Natural killer cell (primary cell): ENCODE measurements around the gene HGF. TPM values are rescaled to one million over a fixed set of nuclear protein-coding genes. Genes with fewer than 3 reads are reported as not detected.

Experiments
- ATAC-seq, 3 donors: fragments of 150-1000 bp in 2 of 3; fragments of 200-7000 bp in 1 of 3; cut with Tn5 transposase; 1 replicate in 1 of 3; 2 replicates in 2 of 3; pipeline ENCODE4 v1.10.0; 2021; ENCODE audit warnings: mild to moderate bottlenecking in 2 of 3, moderate library complexity in 2 of 3
- DNase-seq, 2 donors: peaks; one replicate each; pipeline versions ENCODE4 v3.0.0 to v3.0.0-alpha.2; 2013 to 2021; ENCODE audit warnings: mixed read lengths in 1 of 2
- H3K27ac ChIP-seq: one replicate; pipeline ENCODE4 v1.5.1; 2013; ENCODE audit warnings: mild to moderate bottlenecking, low read length
- H3K27me3 ChIP-seq: one replicate; pipeline ENCODE4 v1.6.1; 2013; ENCODE audit warnings: low read length; ENCODE audit not compliant: control insufficient read depth, insufficient read depth
- H3K36me3 ChIP-seq: one replicate; pipeline ENCODE4 v1.6.1; 2013; ENCODE audit warnings: low read length; ENCODE audit not compliant: control insufficient read depth, insufficient read depth
- H3K4me1 ChIP-seq: one replicate; pipeline ENCODE4 v1.6.1; 2013; ENCODE audit warnings: low read length; ENCODE audit not compliant: control insufficient read depth, insufficient read depth
- H3K4me3 ChIP-seq: one replicate; pipeline ENCODE4 v1.5.1; 2013; ENCODE audit warnings: low read length
- H3K9me3 ChIP-seq: one replicate; pipeline ENCODE4 v1.6.1; 2013; ENCODE audit warnings: low read length; ENCODE audit not compliant: control insufficient read depth, insufficient read depth
- H3K27ac Mint-ChIP-seq, 2 donors: one replicate each; pipeline ENCODE4 v1.8.0; 2022; ENCODE audit warnings: mild to moderate bottlenecking in 2 of 2, mixed read lengths in 2 of 2, moderate library complexity in 1 of 2
- H3K27me3 Mint-ChIP-seq, 2 donors: one replicate each; pipeline ENCODE4 v1.8.0; 2022; ENCODE audit warnings: low read depth in 2 of 2, mixed read lengths in 2 of 2
- H3K36me3 Mint-ChIP-seq: one replicate; pipeline ENCODE4 v1.8.0; 2022; ENCODE audit warnings: mixed read lengths
- H3K4me1 Mint-ChIP-seq, 2 donors: one replicate each; pipeline ENCODE4 v1.8.0; 2022; ENCODE audit warnings: mixed read lengths in 2 of 2
- H3K4me3 Mint-ChIP-seq: one replicate; pipeline ENCODE4 v1.8.0; 2022; ENCODE audit warnings: mild to moderate bottlenecking, moderate library complexity, mixed read lengths
- H3K9me3 Mint-ChIP-seq, 2 donors: one replicate each; pipeline ENCODE4 v1.8.0; 2022; ENCODE audit warnings: mixed read lengths in 2 of 2
- WGBS: methylation state at CpG from one replicate; pipeline ENCODE4 v1.1.7; 2013; ENCODE audit warnings: missing lambda C conversion rate; ENCODE audit not compliant: insufficient coverage; 5-methylcytosine and 5-hydroxymethylcytosine counted together
- intact Hi-C: fragments of 100-400 bp; cut with micrococcal nuclease; formaldehyde crosslinking; loops from one replicate; pipeline ENCODE4 v1.14.2; 2022
- total RNA-seq, 4 donors: library from RNA; stranded (reverse); fragments of 120-200 nt in 1 of 4; gene quantifications; one replicate each; pipeline versions ENCODE4 v1.2.3 to v1.2.4, GENCODE V29; 2013 to 2022
- TF ChIP-seq, protein P1 (sequence below): fragments of 200-600 bp; IDR thresholded peaks from one replicate; pipeline ENCODE4 v1.8.0; 2022; ENCODE audit warnings: antibody characterized with exemption

Gene HGF
- total RNA-seq, 3 donors from 2014 or later (not counting 1 experiment from before 2014, with no cell fraction given) = 0.43 to 7.4 (median 0.94) TPM

DNA sequence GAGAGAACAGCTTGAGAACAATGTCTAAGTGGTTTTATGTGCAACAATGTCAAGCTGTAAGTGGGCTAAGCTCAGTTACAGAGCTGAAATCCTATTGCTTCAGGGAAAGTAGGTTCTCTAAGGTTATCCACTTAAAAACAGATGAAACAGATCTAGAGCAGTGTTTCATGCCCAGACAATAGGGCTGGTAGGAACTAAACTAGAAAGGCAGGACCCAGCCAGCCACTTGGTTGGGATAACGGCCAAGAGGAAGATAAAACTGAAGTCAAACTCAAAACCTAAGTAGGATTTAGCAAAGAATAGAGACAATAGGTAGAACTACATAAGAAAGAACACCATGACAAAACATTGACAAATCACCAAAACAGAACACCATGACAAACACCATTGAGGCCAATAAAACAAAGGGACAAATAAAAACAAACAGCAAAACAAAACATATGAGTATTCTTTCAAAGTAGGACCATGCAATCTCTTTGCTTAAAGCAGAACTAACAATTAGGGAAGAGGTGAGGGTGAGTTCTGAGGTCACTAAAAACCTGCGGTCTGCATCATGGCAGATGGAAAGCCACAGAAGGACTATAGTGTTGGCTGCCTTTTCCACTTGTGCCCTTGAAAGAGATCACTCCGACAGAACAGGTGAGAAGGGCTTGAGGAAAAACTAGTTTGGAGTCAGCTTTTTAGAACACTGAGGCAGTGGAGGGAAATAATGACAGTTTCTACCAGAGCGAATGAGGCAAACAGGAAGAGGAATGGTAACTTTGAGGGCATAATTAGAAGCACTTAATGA is 81.0 kb downstream of the HGF start:
- no peak overlapping the region for H3K27ac Mint-ChIP-seq
- no peak for DNase-seq
- H3K4me1 Mint-ChIP-seq = no peaks in the 10 kb centered on the region
- WGBS = 86% methylated on average over 4 of the region's 4 CpGs
- no peaks in the 10 kb centered on the region for H3K36me3 ChIP-seq
- no peaks in the 10 kb centered on the region for H3K4me1 ChIP-seq
- intact Hi-C loops = no loop called here
- H3K36me3 Mint-ChIP-seq = no peaks in the 10 kb centered on the region
- H3K27me3 ChIP-seq = no peaks in the 10 kb centered on the region
- H3K27ac ChIP-seq = no peak overlapping the region
- H3K4me3 ChIP-seq = no peak overlapping the region
- peaks cover 4% of the 10 kb centered on the region for H3K9me3 ChIP-seq
- TF ChIP-seq, protein P1, sequence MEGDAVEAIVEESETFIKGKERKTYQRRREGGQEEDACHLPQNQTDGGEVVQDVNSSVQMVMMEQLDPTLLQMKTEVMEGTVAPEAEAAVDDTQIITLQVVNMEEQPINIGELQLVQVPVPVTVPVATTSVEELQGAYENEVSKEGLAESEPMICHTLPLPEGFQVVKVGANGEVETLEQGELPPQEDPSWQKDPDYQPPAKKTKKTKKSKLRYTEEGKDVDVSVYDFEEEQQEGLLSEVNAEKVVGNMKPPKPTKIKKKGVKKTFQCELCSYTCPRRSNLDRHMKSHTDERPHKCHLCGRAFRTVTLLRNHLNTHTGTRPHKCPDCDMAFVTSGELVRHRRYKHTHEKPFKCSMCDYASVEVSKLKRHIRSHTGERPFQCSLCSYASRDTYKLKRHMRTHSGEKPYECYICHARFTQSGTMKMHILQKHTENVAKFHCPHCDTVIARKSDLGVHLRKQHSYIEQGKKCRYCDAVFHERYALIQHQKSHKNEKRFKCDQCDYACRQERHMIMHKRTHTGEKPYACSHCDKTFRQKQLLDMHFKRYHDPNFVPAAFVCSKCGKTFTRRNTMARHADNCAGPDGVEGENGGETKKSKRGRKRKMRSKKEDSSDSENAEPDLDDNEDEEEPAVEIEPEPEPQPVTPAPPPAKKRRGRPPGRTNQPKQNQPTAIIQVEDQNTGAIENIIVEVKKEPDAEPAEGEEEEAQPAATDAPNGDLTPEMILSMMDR = no peak
- no peaks in the 10 kb centered on the region for H3K27me3 Mint-ChIP-seq
- peaks cover 21% of the 10 kb centered on the region in 2 donors for H3K9me3 Mint-ChIP-seq
- no peak overlapping the region for H3K4me3 Mint-ChIP-seq
- no peak for ATAC-seq

DNA sequence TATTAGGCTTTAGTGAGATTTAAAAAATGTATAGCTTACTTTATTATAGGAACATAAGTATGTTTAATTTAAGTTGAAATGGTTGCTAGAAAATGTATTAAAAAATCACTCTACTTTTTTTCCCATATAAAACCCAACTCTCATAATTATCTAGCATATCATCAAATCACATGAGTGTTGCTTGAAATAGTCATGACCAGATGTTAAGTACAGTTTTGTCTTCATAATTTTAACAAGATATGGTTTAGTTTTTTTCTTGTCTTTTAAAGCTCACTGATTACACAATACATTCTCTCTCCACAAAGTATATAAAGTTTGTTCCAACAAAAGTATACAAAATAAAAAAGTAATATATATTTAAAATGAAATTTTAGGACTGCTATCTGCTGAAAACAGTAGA is 82.8 kb downstream of the HGF start:
- Mint-ChIP-seq H3K27me3 (no peaks in the 10 kb centered on the region), H3K4me1 (no peaks in the 10 kb centered on the region), H3K4me3 (no peak overlapping the region), H3K27ac (no peak overlapping the region), H3K36me3 (no peaks in the 10 kb centered on the region), H3K9me3 (peaks cover 16 to 17% of the 10 kb centered on the region in 2 donors)
- no peaks in the 10 kb centered on the region for H3K4me1 ChIP-seq
- no peaks in the 10 kb centered on the region for H3K36me3 ChIP-seq
- intact Hi-C loops = no loop called here
- no peak overlapping the region for H3K27ac ChIP-seq
- H3K4me3 ChIP-seq = no peak overlapping the region
- ATAC-seq (no peak), DNase-seq (no peak)
- TF ChIP-seq, protein P1 = no peak
- H3K9me3 ChIP-seq = peaks cover 4% of the 10 kb centered on the region
- H3K27me3 ChIP-seq = no peaks in the 10 kb centered on the region

DNA sequence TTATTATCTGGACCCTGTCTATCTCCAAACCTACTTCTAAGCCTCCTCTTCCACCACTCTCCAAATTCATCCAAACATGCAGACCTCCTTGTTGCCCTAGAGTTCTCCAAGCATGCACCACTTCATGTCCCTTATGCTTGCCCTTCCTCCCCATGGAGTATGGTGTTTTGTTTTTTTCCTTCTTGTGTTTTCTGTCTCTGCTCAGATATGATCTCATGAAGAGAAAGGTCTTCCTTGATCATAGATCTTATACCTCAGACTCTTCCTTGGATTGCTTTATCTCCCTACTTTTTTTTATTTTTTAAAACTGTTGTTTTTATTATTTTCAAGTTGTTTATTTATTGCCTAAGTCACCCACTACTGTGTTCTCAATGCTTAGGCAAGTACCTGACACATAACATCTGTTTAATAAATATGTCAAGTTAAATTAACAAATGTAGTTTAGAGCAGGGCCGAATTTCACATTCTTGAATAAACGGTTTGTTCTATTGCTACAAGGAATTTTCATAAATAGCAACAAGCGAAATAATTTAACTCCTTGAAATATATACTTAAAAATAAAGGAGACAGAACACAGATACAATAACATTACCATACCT is 84.5 kb downstream of the HGF start:
- no peak for ATAC-seq
- intact Hi-C loops = no loop called here
- H3K9me3 Mint-ChIP-seq = peaks cover 16 to 17% of the 10 kb centered on the region in 2 donors
- TF ChIP-seq, protein P1 = no peak
- no peak for DNase-seq
- Histone ChIP-seq H3K27ac (no peak overlapping the region), H3K9me3 (peaks cover 4% of the 10 kb centered on the region), H3K4me3 (no peak overlapping the region), H3K27me3 (no peaks in the 10 kb centered on the region), H3K4me1 (no peaks in the 10 kb centered on the region), H3K36me3 (no peaks in the 10 kb centered on the region)
- WGBS = no CpG with 5 or more reads among the region's 3 CpGs
- H3K4me3 Mint-ChIP-seq = no peak overlapping the region
- H3K4me1 Mint-ChIP-seq = no peaks in the 10 kb centered on the region
- no peaks in the 10 kb centered on the region for H3K27me3 Mint-ChIP-seq
- H3K36me3 Mint-ChIP-seq = no peaks in the 10 kb centered on the region
- H3K27ac Mint-ChIP-seq = no peak overlapping the region
